ENCODE data around the gene MCUB.

MCUB gene

GRCh38 chr4:109729117-109729717, 169.2 kb downstream of the MCUB start:
- DNase-seq (ENCODE audit: low read depth in 2 of 2): peak in 1 of 2 donors; percentile 16

GRCh38 chr4:109729718-109730618, 169.9 kb downstream of the MCUB start, which contains the start of gene PLA2G12A:
Gene PLA2G12A (minus strand): TSS chr4:109730070. CDS start chr4:109729809, 261 bp downstream.
- peak; percentile 68 to 69 for DNase-seq (ENCODE audit: low read depth in 2 of 2)

GRCh38 chr4:109730619-109731545, 170.8 kb downstream of the MCUB start:
- no peak for DNase-seq (ENCODE audit: low read depth in 2 of 2)

- DNase-seq (ENCODE audit: low read depth in 2 of 2): no peak
Observed at GRCh38 chr4:109733728-109734127, 173.7 kb downstream of the MCUB start.

- no peak for DNase-seq (ENCODE audit: low read depth in 2 of 2)
Observed at GRCh38 chr4:109735566-109736365, 175.7 kb downstream of the MCUB start.

Measured in stimulated activated CD4-positive, alpha-beta T cell treated with anti-CD3 and anti-CD28 coated beads, Interleukin-1b, Interleukin-23, amount 100 ng/mL, for 4 hours (primary cell).